ENCODE data around the gene CDH23. TPM values are rescaled to one million over a fixed set of nuclear protein-coding genes. Genes with fewer than 3 reads are reported as not detected.

CDH23 gene
- total and polyA plus RNA-seq, 7 donors: 1.00 to 3.8 (median 1.9) TPM

- H3K9me3 ChIP-seq: peaks cover 19% of the 10 kb centered on the region
- TF ChIP-seq, protein P1, sequence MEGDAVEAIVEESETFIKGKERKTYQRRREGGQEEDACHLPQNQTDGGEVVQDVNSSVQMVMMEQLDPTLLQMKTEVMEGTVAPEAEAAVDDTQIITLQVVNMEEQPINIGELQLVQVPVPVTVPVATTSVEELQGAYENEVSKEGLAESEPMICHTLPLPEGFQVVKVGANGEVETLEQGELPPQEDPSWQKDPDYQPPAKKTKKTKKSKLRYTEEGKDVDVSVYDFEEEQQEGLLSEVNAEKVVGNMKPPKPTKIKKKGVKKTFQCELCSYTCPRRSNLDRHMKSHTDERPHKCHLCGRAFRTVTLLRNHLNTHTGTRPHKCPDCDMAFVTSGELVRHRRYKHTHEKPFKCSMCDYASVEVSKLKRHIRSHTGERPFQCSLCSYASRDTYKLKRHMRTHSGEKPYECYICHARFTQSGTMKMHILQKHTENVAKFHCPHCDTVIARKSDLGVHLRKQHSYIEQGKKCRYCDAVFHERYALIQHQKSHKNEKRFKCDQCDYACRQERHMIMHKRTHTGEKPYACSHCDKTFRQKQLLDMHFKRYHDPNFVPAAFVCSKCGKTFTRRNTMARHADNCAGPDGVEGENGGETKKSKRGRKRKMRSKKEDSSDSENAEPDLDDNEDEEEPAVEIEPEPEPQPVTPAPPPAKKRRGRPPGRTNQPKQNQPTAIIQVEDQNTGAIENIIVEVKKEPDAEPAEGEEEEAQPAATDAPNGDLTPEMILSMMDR (IDR thresholded peaks at IDR 0.05): no peak
- ATAC-seq (no peak), DNase-seq (no peak)
- no peaks in the 10 kb centered on the region for H3K27me3 ChIP-seq (ENCODE audit: insufficient read depth in 3 of 3, low read length in 2 of 3)
- no peak overlapping the region for H3K27ac ChIP-seq
- intact Hi-C loops (cut with DNase I): no loop called here
- H3K4me3 ChIP-seq: no peak overlapping the region
- no peaks in the 10 kb centered on the region for H3K36me3 ChIP-seq (ENCODE audit: insufficient read depth in 1 of 2, low read depth in 1 of 2)
- no peaks in the 10 kb centered on the region for H3K4me1 ChIP-seq
These were observed 16.9 kb downstream of the CDH23 start for GRCh38 chr10:71413581-71413980.

- Histone ChIP-seq H3K9me3 (peaks cover 19% of the 10 kb centered on the region), H3K4me1 (no peaks in the 10 kb centered on the region), H3K27me3 (ENCODE audit: insufficient read depth in 3 of 3, low read length in 2 of 3) (no peaks in the 10 kb centered on the region), H3K27ac (no peak overlapping the region), H3K4me3 (no peak overlapping the region), H3K36me3 (ENCODE audit: insufficient read depth in 1 of 2, low read depth in 1 of 2) (no peaks in the 10 kb centered on the region)
- WGBS, 3 donors: 8 to 26% (median 16%) methylated on average over 1 of the region's 1 CpG
- DNase-seq (no peak), ATAC-seq (no peak)
- intact Hi-C loops (cut with DNase I): no loop called here
- TF ChIP-seq, protein P1 (IDR thresholded peaks at IDR 0.05): no peak
These were observed 17.6 kb downstream of the CDH23 start for GRCh38 chr10:71414359-71414758.

DNA sequence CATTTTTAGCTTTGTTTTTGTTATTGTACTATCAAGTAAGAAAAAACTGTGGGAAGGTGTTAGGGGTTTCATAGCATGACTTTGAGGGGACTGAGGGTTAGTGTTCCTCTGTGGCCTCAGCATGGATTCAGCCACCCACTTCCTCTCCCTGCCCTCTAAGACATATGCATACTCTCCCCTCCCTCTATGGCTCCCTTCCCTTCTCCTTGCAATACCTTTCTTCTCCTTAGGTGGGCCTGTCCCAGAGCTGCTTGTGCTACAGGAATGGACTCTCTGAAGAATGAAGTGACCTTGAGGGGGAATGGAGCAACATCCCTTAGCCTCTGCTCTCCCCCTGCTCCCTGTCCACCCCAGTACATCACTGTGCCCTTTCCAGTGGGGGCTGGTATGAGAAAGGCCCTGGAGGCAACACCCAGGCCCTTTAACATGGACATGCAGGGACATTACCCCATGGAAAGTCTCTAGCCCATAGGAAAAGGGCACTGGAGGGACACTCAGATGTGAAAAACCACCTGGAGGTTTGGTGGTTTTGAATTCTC is 22.4 kb downstream of the CDH23 start:
- no peaks in the 10 kb centered on the region for H3K36me3 ChIP-seq (ENCODE audit: insufficient read depth in 1 of 2, low read depth in 1 of 2)
- TF ChIP-seq, protein P1 (IDR thresholded peaks at IDR 0.05): no peak
- ATAC-seq (no peak), DNase-seq (no peak)
- intact Hi-C loops (cut with DNase I): no loop called here
- peaks cover 0 to 6% (median 0%) of the 10 kb centered on the region in 3 donors for H3K27me3 ChIP-seq (ENCODE audit: insufficient read depth in 3 of 3, low read length in 2 of 3)
- no peaks in the 10 kb centered on the region for H3K9me3 ChIP-seq
- no peaks in the 10 kb centered on the region for H3K4me1 ChIP-seq
- H3K4me3 ChIP-seq: no peak overlapping the region
- H3K27ac ChIP-seq: no peak overlapping the region

DNA sequence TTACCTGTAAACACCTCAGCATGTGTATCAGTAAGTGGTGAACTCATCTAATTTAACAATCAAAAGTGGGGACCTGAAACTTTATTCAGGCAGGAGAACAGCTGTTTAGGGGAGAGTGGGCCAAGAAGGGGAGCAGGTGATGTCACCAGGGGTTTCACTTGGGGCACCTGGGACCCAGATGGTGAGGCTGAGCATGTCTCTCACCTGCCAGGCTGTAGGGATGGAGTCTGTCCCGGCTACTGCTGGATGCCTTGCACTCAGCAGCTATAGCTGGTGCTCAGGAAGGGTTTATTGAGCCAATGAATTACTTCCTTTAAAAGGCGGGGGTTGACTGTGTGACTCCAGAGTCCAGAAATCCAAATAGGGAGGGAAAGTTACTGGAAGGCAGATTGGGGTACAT is 23.0 kb downstream of the CDH23 start:
- no peaks in the 10 kb centered on the region for H3K4me1 ChIP-seq
- no peak overlapping the region for H3K4me3 ChIP-seq
- ATAC-seq (no peak), DNase-seq (no peak)
- H3K27ac ChIP-seq: no peak overlapping the region
- TF ChIP-seq, protein P1 (IDR thresholded peaks at IDR 0.05): no peak
- H3K36me3 ChIP-seq (ENCODE audit: insufficient read depth in 1 of 2, low read depth in 1 of 2): no peaks in the 10 kb centered on the region
- no peaks in the 10 kb centered on the region for H3K9me3 ChIP-seq
- intact Hi-C loops (cut with DNase I): no loop called here
- peaks cover 0 to 9% (median 0%) of the 10 kb centered on the region in 3 donors for H3K27me3 ChIP-seq (ENCODE audit: insufficient read depth in 3 of 3, low read length in 2 of 3)
- WGBS, 3 donors: 78 to 85% (median 84%) methylated on average over 2 of the region's 2 CpGs

GRCh38 chr10:71421075-71421434 is 24.3 kb downstream of the CDH23 start:
- H3K27me3 ChIP-seq (ENCODE audit: insufficient read depth in 3 of 3, low read length in 2 of 3): peaks cover 0 to 9% (median 0%) of the 10 kb centered on the region in 3 donors
- DNase-seq (no peak), ATAC-seq (no peak)
- H3K27ac ChIP-seq: no peak overlapping the region
- H3K4me1 ChIP-seq: no peaks in the 10 kb centered on the region
- H3K36me3 ChIP-seq (ENCODE audit: insufficient read depth in 1 of 2, low read depth in 1 of 2): no peaks in the 10 kb centered on the region
- WGBS, 3 donors: 74 to 83% (median 81%) methylated on average over 4 of the region's 4 CpGs
- no peaks in the 10 kb centered on the region for H3K9me3 ChIP-seq
- intact Hi-C loops (cut with DNase I): no loop called here
- TF ChIP-seq, protein P1 (IDR thresholded peaks at IDR 0.05): no peak
- H3K4me3 ChIP-seq: no peak overlapping the region

Data from psoas muscle (tissue), 8 donors.